Hair follicle dermal papilla cell (primary cell): ENCODE measurements around the gene HAO1. TPM values are rescaled to one million over a fixed set of nuclear protein-coding genes. Genes with fewer than 3 reads are reported as not detected.

Experiments
- small RNA-seq: library from RNA; depleted of rRNA; stranded (forward); fragments of <200 nt; gene quantifications from one replicate; pipeline ENCODE3, GENCODE V24; 2012
- total RNA-seq: library from RNA; depleted of rRNA; stranded (reverse); fragments of >200 nt; gene quantifications from 2 replicates; pipeline ENCODE4 v1.2.3, GENCODE V29; 2012

Gene HAO1
- not detected in 2 replicates for total RNA-seq

GRCh38 chr20:7940341-7940740 is at the start of gene HAO1:
Gene HAO1 (minus strand): TSS chr20:7940458. CDS start chr20:7940422, 36 bp downstream.

Small RNA genes lying within 50 kb of the gene (small RNA-seq; reads per million reads assigned to genes)
- not detected for gene AL021879.1

Other genes with a start within 250 kb of the HAO1 start
- 23.2 and 26.1 TPM in 2 replicates for gene TMX4, start 79.3 kb upstream of the HAO1 start, total RNA-seq
- gene PLCB1, start 191.8 kb upstream of the HAO1 start, total RNA-seq = 12.1 and 14.4 TPM in 2 replicates